ENCODE results near the gene TBC1D9. TPM values are rescaled to one million over a fixed set of nuclear protein-coding genes. Genes with fewer than 3 reads are reported as not detected.

The TBC1D9 gene
- total RNA-seq, 1 donor from 2014 or later: 36.4 TPM

- no peaks in the 10 kb centered on the region for H3K27me3 Mint-ChIP-seq
- no peaks in the 10 kb centered on the region for H3K9me3 Mint-ChIP-seq (ENCODE audit: low read depth)
- H3K36me3 Mint-ChIP-seq (ENCODE audit: insufficient read depth): peaks cover 40% of the 10 kb centered on the region
- no peak overlapping the region for H3K4me3 Mint-ChIP-seq (ENCODE audit: low read depth)
- H3K4me1 Mint-ChIP-seq (ENCODE audit: low read depth): no peaks in the 10 kb centered on the region
- H3K27ac Mint-ChIP-seq: no peak overlapping the region
- TF ChIP-seq, protein P1, sequence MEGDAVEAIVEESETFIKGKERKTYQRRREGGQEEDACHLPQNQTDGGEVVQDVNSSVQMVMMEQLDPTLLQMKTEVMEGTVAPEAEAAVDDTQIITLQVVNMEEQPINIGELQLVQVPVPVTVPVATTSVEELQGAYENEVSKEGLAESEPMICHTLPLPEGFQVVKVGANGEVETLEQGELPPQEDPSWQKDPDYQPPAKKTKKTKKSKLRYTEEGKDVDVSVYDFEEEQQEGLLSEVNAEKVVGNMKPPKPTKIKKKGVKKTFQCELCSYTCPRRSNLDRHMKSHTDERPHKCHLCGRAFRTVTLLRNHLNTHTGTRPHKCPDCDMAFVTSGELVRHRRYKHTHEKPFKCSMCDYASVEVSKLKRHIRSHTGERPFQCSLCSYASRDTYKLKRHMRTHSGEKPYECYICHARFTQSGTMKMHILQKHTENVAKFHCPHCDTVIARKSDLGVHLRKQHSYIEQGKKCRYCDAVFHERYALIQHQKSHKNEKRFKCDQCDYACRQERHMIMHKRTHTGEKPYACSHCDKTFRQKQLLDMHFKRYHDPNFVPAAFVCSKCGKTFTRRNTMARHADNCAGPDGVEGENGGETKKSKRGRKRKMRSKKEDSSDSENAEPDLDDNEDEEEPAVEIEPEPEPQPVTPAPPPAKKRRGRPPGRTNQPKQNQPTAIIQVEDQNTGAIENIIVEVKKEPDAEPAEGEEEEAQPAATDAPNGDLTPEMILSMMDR (IDR thresholded peaks at IDR 0.05; ENCODE audit: unreplicated experiment): no peak
- no peak for DNase-seq (ENCODE audit: low spot score, unreplicated experiment)
Observed at GRCh38 chr4:140628016-140628415, 128.2 kb downstream of the TBC1D9 start.

- DNase-seq (ENCODE audit: low spot score, unreplicated experiment): no peak
- H3K36me3 Mint-ChIP-seq (ENCODE audit: insufficient read depth): peaks cover 38% of the 10 kb centered on the region
- TF ChIP-seq, protein P1 (IDR thresholded peaks at IDR 0.05; ENCODE audit: unreplicated experiment): no peak
- H3K27ac Mint-ChIP-seq: no peak overlapping the region
- H3K27me3 Mint-ChIP-seq: no peaks in the 10 kb centered on the region
- no peaks in the 10 kb centered on the region for H3K9me3 Mint-ChIP-seq (ENCODE audit: low read depth)
- H3K4me1 Mint-ChIP-seq (ENCODE audit: low read depth): no peaks in the 10 kb centered on the region
- H3K4me3 Mint-ChIP-seq (ENCODE audit: low read depth): no peak overlapping the region
Observed at GRCh38 chr4:140626661-140627376, 129.4 kb downstream of the TBC1D9 start.

DNA sequence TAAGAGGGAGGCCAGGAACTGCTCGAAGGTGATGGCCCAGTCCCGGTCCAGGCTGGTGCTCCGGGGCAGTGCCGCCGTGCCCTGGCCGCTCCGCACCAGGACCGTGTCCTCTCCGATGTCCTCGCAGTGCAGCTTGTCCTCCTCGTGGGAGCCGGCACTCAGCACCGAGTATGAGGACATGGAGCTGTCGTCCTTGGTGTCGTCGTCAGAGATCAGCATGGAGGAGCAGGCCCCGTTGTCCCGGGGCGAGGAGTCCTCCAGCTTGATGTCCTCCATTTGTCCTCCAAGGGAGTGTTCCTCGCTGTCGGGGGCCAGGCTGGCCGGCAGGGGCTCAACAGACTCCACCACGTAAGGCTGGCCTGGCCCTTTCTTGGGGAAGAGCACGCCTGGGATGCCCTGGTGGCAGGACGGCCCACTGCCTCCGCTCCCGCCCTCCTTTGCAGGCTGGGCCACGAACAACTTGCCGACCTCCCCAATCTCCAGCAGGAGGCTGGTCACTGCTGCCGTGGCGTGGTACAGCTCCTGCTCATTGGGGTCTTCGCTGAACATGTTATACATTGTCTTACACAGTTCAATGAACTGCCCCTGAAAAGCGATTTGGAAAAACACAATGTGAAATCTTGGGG, 133.7 kb downstream of the TBC1D9 start:
- no peaks in the 10 kb centered on the region for H3K27me3 Mint-ChIP-seq
- no peak overlapping the region for H3K27ac Mint-ChIP-seq
- DNase-seq (ENCODE audit: low spot score, unreplicated experiment): no peak
- H3K4me3 Mint-ChIP-seq (ENCODE audit: low read depth): no peak overlapping the region
- H3K4me1 Mint-ChIP-seq (ENCODE audit: low read depth): no peaks in the 10 kb centered on the region
- TF ChIP-seq, protein P1 (IDR thresholded peaks at IDR 0.05; ENCODE audit: unreplicated experiment): no peak
- H3K9me3 Mint-ChIP-seq (ENCODE audit: low read depth): no peaks in the 10 kb centered on the region
- H3K36me3 Mint-ChIP-seq (ENCODE audit: insufficient read depth): peaks cover 22% of the 10 kb centered on the region

DNA sequence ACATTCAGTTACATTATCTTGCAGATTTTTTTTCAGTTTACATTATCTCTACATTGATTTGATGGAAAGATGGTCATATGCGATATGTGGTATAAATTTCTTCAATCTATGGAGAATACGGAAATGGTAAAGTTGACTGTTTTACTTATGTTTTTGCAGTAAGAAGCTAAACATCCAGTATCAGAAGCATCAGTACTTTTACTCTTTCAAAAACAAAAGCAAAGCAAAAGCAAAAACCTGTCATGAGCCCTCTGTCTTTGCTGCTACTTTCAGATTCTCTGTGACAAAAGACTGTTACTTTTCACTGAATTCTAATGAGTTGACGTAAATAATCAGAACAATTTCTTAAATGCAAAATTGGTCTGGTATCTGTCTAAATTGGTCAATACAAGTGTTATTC, 135.0 kb downstream of the TBC1D9 start:
- Mint-ChIP-seq H3K9me3 (ENCODE audit: low read depth) (no peaks in the 10 kb centered on the region), H3K27me3 (no peaks in the 10 kb centered on the region), H3K27ac (no peak overlapping the region), H3K4me3 (ENCODE audit: low read depth) (no peak overlapping the region), H3K36me3 (ENCODE audit: insufficient read depth) (peaks cover 19% of the 10 kb centered on the region), H3K4me1 (ENCODE audit: low read depth) (no peaks in the 10 kb centered on the region)
- no peak for DNase-seq (ENCODE audit: low spot score, unreplicated experiment)
- TF ChIP-seq, protein P1 (IDR thresholded peaks at IDR 0.05; ENCODE audit: unreplicated experiment): no peak

DNA sequence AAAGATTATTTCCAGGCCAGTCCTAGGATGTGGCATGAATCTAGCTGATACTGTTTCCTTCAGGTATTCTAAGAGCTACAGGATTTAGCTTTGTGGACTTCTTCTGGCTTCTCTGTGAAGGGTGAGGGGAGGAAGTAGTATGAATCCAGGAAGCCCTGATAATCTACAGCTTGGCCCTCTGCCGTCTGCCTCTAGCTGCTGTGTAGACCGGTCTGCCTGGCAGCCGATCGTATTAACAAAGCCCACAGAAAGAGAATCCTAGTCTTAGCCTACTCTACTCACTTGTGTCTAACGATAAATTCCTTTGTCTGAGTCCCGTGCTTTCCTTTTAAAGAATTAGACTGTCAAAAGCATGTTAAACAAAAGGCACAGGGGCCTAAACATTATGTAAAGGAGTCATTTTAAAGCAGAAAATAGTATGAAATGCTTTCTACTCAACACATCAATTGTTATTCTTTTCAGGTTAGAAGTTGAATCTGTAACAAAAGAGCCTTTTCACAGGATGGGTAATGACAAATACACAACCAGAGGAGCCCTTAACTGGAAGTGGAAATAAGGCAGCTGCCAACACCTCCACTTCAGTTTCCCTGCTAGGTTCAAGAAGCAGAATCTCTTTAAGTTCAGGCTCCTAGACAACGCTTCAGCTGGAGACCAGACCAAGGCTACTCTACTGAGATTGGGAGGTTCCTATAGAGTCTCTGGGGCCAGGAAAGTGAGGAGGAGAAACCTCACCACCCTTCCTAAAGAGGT, 138.5 kb downstream of the TBC1D9 start:
- TF ChIP-seq, protein P1 (IDR thresholded peaks at IDR 0.05; ENCODE audit: unreplicated experiment): no peak
- Mint-ChIP-seq H3K27me3 (peaks cover 3% of the 10 kb centered on the region), H3K27ac (no peak overlapping the region)

More for the DNA sequence above, 138.5 kb downstream of the TBC1D9 start:
- Mint-ChIP-seq H3K36me3 (ENCODE audit: insufficient read depth) (peaks cover 4% of the 10 kb centered on the region), H3K4me3 (ENCODE audit: low read depth) (no peak overlapping the region), H3K9me3 (ENCODE audit: low read depth) (no peaks in the 10 kb centered on the region), H3K4me1 (ENCODE audit: low read depth) (no peaks in the 10 kb centered on the region)
- DNase-seq (ENCODE audit: low spot score, unreplicated experiment): no peak

Data from progenitor cell of endocrine pancreas (in vitro differentiated cells).